HFFc6 (cell line): ENCODE data around the gene FYN. TPM values are rescaled to one million over a fixed set of nuclear protein-coding genes. Genes with fewer than 3 reads are reported as not detected.

ENCODE experiments used
- DNase-seq: peaks from one replicate; pipeline ENCODE4 v3.0.0-alpha.2; 2018
- H3K27ac Mint-ChIP-seq: 2 replicates; pipeline ENCODE4 v1.8.0; 2020; ENCODE audit warnings: mild to moderate bottlenecking, mixed read lengths
- H3K27me3 Mint-ChIP-seq: 2 replicates; pipeline ENCODE4 v1.8.0; 2021; ENCODE audit warnings: mild to moderate bottlenecking, moderate library complexity, mixed read lengths; ENCODE audit not compliant: insufficient read depth
- H3K36me3 Mint-ChIP-seq: 2 replicates; pipeline ENCODE4 v1.8.0; 2021; ENCODE audit warnings: low read depth, mixed read lengths
- H3K4me1 Mint-ChIP-seq: 2 replicates; pipeline ENCODE4 v1.8.0; 2020; ENCODE audit warnings: low read depth, mixed read lengths
- H3K4me3 Mint-ChIP-seq: 2 replicates; pipeline ENCODE4 v1.8.0; 2020; ENCODE audit warnings: mild to moderate bottlenecking, moderate library complexity, mixed read lengths
- H3K9me3 Mint-ChIP-seq: 2 replicates; pipeline ENCODE4 v1.8.0; 2020; ENCODE audit warnings: mild to moderate bottlenecking, mixed read lengths
- total RNA-seq, 6 experiments: library from RNA; stranded (reverse); fragmentation: NEBNext Ultra II Directional; extraction: Animal tissue kit (Norgen Biotek cat#: 25700); gene quantifications; 2 replicates in 1 of 6; 3 replicates in 5 of 6; pipeline ENCODE4 v1.2.3, GENCODE V29; 2021
- TF ChIP-seq, protein P1 (sequence below): fragments of 200-600 bp; sonication (generic); IDR thresholded peaks from 2 replicates; pipeline ENCODE4 v1.5.0; 2021; ENCODE audit warnings: antibody characterized with exemption, mild to moderate bottlenecking

FYN gene
- total RNA-seq, 6 experiments from 2014 or later, result 41.5 to 59.9 (median 49.7) TPM

DNA sequence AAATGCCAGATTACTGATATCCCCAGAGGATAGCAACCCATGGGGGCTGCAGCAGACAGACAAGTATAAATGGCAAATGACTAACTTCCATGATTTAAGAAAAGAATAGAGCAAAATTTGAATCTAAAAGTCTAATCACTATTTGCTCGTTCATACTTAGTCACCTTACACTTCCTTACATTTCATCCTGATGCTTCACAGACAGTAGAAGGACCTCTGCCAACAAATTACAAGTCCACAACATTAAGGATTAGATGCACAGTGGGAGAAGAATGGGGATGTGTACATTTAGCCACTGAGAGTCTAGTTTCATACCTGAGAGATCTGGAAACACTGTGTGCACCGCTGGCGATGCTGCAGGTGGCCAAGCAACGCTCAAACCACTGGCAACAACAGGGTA, 72.4 kb downstream of the FYN start:
- peaks cover 66% of the 10 kb centered on the region for H3K4me1 Mint-ChIP-seq
- no peak overlapping the region for H3K27ac Mint-ChIP-seq
- H3K4me3 Mint-ChIP-seq, result peak overlapping the region; percentile 15; the same call in 1 of the 2 replicates
- TF ChIP-seq, protein P1, sequence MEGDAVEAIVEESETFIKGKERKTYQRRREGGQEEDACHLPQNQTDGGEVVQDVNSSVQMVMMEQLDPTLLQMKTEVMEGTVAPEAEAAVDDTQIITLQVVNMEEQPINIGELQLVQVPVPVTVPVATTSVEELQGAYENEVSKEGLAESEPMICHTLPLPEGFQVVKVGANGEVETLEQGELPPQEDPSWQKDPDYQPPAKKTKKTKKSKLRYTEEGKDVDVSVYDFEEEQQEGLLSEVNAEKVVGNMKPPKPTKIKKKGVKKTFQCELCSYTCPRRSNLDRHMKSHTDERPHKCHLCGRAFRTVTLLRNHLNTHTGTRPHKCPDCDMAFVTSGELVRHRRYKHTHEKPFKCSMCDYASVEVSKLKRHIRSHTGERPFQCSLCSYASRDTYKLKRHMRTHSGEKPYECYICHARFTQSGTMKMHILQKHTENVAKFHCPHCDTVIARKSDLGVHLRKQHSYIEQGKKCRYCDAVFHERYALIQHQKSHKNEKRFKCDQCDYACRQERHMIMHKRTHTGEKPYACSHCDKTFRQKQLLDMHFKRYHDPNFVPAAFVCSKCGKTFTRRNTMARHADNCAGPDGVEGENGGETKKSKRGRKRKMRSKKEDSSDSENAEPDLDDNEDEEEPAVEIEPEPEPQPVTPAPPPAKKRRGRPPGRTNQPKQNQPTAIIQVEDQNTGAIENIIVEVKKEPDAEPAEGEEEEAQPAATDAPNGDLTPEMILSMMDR, result no peak
- H3K27me3 Mint-ChIP-seq, result no peaks in the 10 kb centered on the region; the same call in 1 of the 2 replicates
- H3K36me3 Mint-ChIP-seq, result no peaks in the 10 kb centered on the region
- peak; percentile 14 for DNase-seq
- no peaks in the 10 kb centered on the region for H3K9me3 Mint-ChIP-seq

DNA sequence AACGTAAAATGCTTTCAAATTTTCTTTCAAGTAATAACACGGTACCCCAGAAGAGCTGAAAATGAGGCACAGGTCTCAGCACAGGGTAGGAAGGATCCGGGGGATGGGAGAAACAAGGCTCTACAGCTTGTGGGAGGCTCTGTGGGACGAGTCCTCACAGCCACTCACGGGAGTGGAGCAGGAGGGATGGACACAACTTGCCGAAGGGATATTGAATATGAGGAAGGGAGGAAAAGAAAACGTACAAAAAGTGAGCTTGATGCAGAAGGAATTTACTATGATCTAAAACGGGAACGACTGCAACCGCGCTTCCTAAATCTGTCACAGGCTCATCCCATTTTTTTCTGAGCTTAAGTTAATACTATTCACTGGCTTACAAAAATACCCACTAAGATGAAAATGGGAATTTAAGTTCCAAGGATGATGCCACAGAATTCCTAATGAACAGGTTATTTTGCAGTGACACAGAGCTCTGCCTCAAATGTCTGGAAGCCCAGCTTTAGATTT, 72.9 kb downstream of the FYN start:
- no peak for DNase-seq
- Mint-ChIP-seq H3K27ac (peak overlapping the region; percentile 42; the same call in 1 of the 2 replicates), H3K27me3 (no peaks in the 10 kb centered on the region; the same call in 1 of the 2 replicates), H3K4me1 (peaks cover 64% of the 10 kb centered on the region), H3K36me3 (no peaks in the 10 kb centered on the region), H3K4me3 (peak overlapping the region; percentile 15; the same call in 1 of the 2 replicates), H3K9me3 (no peaks in the 10 kb centered on the region)
- TF ChIP-seq, protein P1, result no peak

- Mint-ChIP-seq H3K4me1 (peaks cover 64% of the 10 kb centered on the region), H3K4me3 (no peak overlapping the region; the same call in 1 of the 2 replicates), H3K36me3 (no peaks in the 10 kb centered on the region), H3K27me3 (no peaks in the 10 kb centered on the region; the same call in 1 of the 2 replicates), H3K27ac (peak overlapping the region; percentile 42; the same call in 1 of the 2 replicates), H3K9me3 (no peaks in the 10 kb centered on the region)
- TF ChIP-seq, protein P1, result peak; percentile 44; the same call in 1 of the 2 replicates
- DNase-seq, result no peak
Measured at GRCh38 chr6:111799576-111800258, 73.5 kb downstream of the FYN start.

DNA sequence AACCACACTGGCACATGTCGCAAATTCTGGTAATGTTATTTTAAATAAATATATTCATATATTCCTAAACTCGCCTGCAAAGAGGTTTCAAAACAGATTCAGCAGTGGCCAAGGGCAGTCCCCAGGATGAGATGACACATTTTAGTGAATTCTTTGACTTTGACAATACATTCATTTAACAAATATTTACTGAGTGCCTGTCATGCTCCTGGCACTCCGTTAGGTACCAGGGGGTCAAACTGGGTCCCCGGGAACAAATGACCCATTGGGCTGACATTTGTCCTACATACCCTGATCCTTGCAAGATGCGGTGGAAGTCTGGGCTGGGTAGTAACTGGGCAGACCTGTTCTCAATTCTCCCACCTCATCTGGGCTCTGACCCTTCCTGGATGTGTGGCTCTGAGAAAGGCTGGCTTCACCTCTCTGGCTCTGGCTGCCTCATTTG, 74.9 kb downstream of the FYN start:
- Mint-ChIP-seq H3K27me3 (no peaks in the 10 kb centered on the region; the same call in 1 of the 2 replicates), H3K27ac (no peak overlapping the region), H3K9me3 (no peaks in the 10 kb centered on the region), H3K4me1 (peaks cover 51% of the 10 kb centered on the region), H3K36me3 (no peaks in the 10 kb centered on the region), H3K4me3 (no peak overlapping the region)
- no peak for DNase-seq
- TF ChIP-seq, protein P1, result no peak

DNA sequence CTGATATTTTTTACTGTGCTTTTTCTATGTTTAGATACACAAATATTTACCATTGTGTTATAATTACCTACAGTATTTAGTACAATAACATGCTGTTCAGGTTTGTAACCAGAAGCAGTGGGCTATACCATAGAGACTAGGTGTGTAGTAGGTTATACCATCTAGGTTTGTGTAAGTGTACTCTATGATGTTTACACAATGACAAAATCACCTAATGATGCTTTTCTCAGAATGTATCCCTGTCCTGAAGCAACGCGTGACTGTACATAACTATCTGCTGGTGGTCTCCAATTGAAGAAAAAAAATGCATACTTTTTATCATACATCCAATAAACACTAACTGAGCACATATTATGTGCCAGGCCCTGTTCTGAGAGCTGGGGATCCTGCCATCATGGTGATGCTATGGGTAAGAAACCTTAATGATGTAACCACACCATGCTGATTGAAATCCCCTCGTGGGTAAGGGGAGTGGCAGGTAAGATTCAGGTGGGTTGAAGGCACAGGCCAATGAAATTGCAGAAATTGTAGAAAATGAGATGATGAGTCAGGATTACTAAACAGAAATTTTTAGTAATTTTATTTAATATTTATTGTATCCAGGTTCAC, 76.8 kb downstream of the FYN start:
- no peaks in the 10 kb centered on the region for H3K36me3 Mint-ChIP-seq
- H3K27me3 Mint-ChIP-seq, result no peaks in the 10 kb centered on the region; the same call in 1 of the 2 replicates
- H3K9me3 Mint-ChIP-seq, result no peaks in the 10 kb centered on the region
- no peak overlapping the region for H3K4me3 Mint-ChIP-seq
- no peak overlapping the region for H3K27ac Mint-ChIP-seq
- TF ChIP-seq, protein P1, result no peak
- H3K4me1 Mint-ChIP-seq, result peaks cover 48% of the 10 kb centered on the region
- DNase-seq, result no peak
